Stimulated activated CD4-positive, alpha-beta T cell treated with anti-CD3 and anti-CD28 coated beads, TNF-alpha, amount 100 ng/mL, for 1 hour (primary cell): ENCODE measurements around the gene FOXF1.

ENCODE experiments used
- DNase-seq, 3 donors: peaks; one replicate each; pipeline ENCODE4 v3.0.0-alpha.2; 2020; ENCODE audit warnings: low read depth in 3 of 3, low spot score in 1 of 3

The FOXF1 gene

DNA sequence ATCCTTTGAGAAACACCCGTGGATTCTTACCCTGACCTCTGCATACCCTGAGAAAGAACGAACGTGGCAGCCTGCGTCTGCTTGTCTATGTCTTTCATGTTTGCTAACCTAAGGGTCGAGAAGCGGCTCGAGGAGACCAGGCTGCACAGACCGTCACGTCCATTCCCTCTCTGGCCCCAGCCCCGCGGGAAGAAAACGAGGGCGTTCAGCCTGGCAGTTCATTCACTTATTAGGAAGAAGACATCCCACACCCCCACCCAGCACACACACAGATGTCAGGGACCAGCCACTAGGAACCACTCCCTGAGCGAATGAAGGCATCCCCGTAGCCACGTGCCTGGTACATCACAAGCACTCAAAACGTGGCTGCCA is 45.4 kb downstream of the FOXF1 start:
- no peak for DNase-seq

GRCh38 chr16:86556576-86556975 is 46.2 kb downstream of the FOXF1 start:
- no peak for DNase-seq

DNA sequence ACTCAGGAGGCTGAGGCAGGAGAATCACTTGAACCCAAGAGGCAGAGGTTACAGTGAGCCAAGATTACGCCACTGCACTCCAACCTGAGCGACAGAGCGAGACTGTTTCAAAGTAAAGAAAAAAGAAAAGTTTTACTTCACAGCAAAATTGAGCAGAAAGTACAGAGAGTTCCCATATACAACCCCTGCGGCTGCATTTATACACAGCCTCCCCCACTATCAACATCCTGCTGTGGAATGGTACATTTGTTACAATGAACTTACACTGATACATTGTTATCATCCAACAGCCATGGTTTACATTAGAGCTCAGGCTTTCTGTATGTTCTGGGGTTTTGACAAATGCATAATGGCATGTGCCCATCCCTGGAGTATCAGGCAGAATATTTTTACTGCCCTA is 47.3 kb downstream of the FOXF1 start:
- no peak for DNase-seq

DNA sequence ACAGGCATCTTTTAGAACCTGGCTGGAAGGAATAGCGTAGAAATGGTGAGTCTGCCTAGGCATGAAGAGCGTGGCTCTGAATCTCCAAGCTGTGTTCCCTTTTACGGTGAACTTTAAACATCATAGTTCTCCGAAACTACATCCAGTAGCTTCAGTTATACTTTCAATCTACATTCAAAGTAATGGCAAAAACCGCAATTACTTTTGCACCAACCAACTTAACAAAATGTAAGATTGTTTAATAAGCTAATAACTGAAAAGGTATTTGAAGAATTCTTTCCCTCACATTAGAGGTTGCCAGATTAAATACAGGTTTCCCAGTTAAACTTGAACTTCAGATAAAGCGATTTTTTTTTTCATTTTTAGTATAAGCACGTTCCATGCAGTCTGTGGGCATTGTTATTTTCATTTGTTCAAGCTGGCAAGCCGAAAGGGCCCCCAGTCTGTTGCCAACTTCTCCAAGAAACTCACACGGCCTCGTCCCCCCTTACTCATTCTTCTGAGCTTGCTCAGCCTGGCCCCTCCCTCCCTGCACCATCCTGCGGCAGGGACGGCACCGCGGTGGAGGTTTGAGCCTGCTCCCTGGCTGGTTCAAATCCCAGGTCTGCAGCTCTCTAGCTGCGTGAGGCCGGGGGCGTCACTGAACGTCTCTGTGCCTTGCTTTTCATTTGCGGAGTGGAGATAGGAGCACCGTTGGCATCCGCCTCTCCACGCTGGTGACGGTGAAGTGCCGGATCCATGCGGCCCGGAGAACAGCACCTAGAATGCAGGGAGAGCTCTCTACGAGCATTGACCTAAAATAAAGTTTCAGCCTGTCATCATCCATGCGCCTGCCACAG is 48.2 kb downstream of the FOXF1 start:
- no peak for DNase-seq

DNA sequence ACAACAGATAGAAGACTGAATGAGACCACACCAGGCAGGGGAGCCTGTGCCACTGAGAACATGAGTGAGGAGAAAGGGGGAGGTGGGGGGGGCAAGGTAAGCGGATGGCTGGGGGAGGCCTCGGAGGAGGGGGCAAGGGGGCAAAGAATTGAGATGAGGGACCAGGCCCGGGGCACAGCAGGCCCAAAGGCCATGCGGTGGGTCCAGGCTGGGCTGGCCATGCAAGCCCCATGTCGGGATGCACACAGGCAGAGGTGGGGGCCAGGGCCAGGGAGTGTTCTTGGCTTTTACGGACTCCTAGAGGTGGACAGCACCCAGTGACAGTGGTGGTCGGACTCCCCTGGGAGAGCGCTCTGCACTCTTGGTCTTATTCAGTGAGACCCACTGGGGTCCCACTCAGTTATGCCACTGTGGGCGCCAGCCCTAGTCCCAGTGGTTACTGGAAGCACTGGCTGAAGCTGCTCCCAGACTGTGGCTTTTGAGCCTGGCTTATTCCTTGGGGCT is 49.5 kb downstream of the FOXF1 start:
- DNase-seq = no peak

DNA sequence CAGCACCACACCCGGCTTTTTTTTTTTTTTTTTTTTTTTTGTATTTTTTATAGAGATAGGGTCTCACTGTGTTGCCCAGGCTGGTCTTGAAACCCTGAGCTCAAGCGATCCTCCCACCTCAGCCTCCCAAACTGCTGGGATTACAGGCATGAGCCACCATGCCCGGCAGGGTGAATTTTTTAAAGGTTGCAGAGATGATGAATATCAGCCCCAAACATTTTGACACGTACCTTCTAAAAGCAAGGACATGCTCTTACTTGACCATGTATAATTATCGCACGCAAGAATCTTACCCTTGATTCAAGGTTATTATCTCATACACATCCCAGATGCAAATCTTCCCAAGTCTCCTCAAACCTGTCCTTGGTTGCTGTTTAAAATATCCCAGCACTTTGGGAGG is 52.0 kb downstream of the FOXF1 start:
- DNase-seq = no peak

GRCh38 chr16:86563469-86564345 is 53.4 kb downstream of the FOXF1 start:
- peak; percentile 62 to 77 (median 71) for DNase-seq
